NCI-H2029 treated with DMSO at 0.1 percent for 48 hours (cell line): ENCODE data around the gene EXOSC7.
"Not testable (repeated sequence)": the region's sequence is repeated elsewhere in the genome, so short reads cannot be mapped to it uniquely, and the experiment has no call there.

ENCODE experiments used
- DNase-seq: peaks from one replicate; lab custom pipeline; 2025; lab: John Stamatoyannopoulos, UW

EXOSC7 gene

GRCh38 chr3:44976002-44976815 lies at the start of gene EXOSC7, which contains the start of gene ZDHHC3:
TSS of gene EXOSC7 (plus strand) at chr3:44976244. CDS start at chr3:44976278, 34 bp downstream.
TSS of gene ZDHHC3 (minus strand) at chr3:44976174. CDS start at chr3:44959436, 16,738 bp downstream.
- DNase-seq = peak; percentile 37

DNA sequence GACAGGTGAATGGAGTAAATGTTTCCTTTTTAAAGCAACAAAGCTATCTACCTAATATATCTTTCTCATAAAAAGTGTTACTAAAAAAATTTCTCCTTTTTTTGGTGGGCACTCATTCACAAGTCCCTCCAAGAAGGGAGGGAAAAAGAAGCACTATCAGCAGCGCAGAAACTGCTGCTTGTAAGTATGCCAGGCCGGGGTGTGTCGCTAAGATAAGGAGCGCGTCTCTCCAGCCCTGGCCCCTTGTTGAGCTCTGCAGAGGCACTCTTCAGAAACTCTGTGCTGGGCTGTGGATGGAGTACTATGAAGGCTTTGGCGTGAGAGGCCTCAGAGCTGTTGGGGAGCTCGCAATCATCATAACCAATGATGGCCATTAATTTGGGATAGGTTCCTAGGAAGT lies 49.1 kb upstream of the EXOSC7 start:
- no peak for DNase-seq

GRCh38 chr3:44927371-44927770 lies 48.7 kb upstream of the EXOSC7 start:
- DNase-seq = no peak

DNA sequence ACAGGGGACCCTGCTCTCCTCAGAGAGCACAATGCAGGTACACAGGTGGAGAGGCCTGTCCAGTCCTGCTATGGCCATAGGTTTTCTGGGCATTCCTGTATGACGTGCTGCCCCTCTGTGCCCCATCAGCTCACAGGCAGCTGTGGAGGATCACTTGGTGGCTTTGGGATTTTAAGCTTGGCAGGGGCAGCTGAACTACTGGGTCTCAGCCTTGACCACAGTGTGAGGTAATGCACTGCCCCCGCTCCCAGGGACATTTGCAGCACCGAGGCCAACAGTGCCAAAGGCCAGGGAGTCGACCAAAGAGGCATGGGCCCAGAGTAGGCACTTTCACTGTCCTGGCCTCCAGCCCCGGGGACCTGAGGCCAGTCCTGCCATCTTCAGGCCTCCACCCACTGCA lies 46.3 kb upstream of the EXOSC7 start:
- no peak for DNase-seq

GRCh38 chr3:44930911-44931310 lies 45.1 kb upstream of the EXOSC7 start:
- DNase-seq = no peak

- no peak for DNase-seq
These were observed 44.3 kb upstream of the EXOSC7 start for GRCh38 chr3:44931791-44932190.

DNA sequence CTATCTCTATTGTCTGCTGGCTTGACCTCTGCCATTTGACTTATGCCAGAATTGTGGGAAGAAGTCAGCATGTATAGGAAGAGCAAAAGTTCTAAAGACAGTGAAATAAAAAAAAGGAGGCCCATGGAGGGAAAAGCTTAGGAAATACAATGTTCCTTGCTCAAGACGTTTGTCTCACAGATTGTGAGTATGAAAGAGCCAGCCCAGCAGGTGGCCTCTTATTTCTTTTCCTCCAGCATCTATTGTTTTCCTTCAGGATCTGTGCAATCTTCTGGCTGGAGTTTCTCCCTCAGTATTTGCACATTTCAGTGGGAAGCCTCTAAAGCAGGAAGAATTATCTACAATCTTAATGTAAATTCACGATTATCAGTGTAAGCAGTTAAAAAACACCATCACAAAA lies 43.8 kb upstream of the EXOSC7 start:
- DNase-seq = no peak

- DNase-seq = no peak
These were observed 42.8 kb upstream of the EXOSC7 start for GRCh38 chr3:44932986-44933944.

DNA sequence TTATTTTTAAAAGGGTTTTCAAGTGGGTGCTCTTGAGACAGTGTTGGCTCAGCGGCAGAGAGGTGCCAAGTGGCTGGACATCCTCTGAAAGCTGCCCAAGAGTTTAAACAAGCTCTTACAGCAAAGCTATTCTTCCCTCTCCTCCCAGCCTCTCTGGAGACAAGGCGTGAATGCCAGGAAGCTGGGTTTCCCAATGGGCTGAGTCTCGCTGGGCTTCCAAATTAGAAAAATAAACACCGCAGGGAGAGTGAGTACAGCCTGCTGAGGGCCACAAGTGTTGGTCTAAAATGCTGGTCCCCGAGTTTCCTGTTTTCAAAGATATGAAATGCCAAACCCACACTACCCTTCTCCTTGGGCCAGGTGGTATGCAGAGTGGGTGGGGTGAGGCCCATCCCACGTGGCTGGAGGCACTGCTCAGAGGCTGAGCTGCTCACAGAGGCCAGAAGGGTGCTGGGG lies 36.4 kb upstream of the EXOSC7 start:
- peak; percentile 82 for DNase-seq

- no peak for DNase-seq
These were observed 33.7 kb upstream of the EXOSC7 start for GRCh38 chr3:44942202-44942921.

DNA sequence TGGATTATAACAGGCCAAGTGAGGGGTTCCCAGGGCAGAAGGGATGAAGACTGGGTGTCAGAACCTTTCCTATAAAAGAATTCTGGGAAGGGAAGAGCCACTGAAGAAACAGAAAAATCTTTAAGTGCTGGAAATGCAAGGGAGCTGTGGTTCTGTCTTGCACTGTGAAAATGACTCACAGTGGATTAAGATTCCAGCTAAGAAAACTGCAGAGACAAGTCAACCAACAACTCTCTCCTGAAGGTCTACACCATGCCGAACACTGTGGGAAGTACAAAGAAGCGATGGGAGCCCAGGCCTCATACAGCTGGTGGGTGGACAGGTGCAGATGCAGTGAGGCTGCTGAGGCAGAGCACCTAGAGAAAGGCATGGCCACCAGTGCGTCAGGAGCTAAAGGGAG lies 27.8 kb upstream of the EXOSC7 start:
- DNase-seq = no peak

DNA sequence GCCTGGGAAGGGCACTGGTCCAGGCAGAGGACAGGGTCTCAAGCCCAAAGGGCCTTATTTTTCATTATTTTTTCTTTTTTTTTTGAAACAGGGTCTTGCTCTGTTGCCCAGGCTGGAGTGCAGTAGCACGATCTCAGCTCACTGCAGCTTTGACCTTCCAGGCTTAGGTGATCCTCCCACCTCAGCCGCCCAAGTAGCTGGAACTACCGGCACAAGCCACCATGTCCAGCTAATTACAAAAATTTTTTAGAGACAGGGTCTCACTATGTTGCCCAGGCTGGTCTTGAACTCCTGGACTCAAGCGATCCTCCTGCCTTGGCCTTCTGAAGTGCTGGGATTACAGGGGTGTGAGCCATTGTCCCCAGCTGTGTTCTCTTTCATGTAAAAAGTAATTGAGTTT lies 26.3 kb upstream of the EXOSC7 start:
- DNase-seq = not testable (repeated sequence)

DNA sequence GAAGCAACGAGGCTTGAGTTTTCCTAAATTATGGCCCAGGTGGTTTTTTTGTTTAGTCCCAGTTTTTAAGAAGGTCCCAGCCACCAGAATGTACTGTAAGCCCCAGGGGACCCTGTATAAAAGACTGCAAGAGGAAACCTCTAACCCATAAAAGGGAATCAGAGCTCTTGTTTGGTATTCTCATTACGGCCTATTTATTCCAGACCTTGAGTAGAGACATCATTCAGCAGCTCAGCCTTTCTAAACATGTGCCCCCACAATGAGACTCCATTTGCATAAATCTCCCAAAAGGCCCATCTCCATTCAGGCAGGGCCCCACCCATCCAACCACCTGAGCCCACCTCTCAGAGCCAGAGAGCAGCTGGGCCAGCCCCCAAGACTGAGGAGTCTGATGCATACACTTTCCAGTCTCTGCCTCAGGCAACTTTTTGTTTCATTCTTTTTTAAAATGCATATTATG lies 25.7 kb upstream of the EXOSC7 start:
- DNase-seq = no peak

GRCh38 chr3:44952689-44953088 lies 23.4 kb upstream of the EXOSC7 start:
- no peak for DNase-seq

DNA sequence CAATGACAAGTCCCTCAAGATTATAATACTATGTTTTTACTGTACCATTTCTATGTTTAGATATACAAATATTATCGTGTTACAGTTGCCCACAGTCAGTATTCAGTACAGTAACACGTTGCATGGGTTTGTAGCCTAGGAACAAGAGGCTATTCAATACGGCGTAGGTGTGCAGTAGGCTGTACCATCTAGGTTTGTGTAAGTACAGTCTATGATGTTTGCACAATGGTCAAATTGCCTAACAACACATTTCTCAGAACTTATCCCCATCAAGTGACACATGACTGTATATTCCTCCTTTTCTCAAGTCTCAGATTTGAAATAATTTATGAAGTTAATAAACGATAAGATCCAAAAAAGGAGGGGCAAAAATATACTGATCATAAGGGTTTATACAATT lies 21.7 kb upstream of the EXOSC7 start:
- DNase-seq = no peak

DNA sequence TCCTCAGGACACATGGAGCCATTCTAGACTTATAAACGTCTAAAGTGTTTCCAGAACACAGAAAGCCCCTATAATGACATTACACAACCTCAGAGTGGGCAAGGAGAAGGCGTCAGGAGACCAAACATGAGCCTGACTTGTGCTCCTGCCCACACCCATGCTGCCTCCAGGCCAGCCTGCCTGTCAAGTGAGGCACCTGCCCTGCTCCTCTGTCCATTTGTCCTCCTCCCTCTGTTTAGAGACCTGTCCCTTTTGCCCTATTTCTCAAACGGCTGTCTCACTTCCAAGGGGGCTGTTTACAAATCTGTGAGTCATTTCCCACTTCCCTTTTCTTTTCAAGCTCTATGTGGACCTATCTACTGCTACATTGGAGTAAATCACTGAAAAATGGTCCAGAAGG lies 21.1 kb upstream of the EXOSC7 start:
- DNase-seq = no peak

DNA sequence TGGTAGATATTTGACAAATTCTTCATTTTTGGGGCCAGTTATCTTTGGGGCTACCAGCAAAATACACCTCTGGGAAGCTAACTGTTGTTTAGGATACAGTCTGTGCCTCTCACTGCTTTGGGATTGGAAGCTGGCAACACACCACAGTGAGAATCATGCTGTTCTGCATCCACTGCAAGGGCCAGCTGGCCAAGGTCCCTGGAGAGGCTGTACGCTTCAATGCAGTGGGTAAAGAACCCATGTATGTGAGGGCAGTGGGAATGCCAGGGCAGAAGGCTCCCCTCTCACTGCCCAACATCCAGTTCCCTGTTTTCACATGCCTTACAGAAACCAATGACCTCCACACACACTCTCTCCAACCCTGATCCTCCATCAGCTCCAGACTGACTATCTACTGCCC lies 20.1 kb upstream of the EXOSC7 start:
- DNase-seq = no peak

DNA sequence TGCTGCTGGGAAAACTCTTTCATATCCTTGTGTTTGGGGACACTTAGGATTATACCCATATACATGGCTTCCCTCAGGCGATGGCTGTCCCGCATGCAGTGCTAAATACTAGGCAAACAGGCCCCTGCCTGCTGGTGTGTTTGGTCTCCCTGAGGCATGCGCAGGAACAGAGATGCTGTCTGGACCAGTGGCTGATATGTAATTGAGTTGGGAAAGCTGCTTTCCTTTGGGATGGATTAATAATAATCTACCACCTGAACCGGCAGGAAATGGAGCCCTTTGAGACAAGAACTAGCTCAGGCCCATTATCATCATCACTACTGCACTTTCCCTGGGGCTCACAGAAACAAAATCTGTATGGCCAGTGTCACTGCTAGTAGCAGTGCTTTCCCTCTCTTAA lies 18.1 kb upstream of the EXOSC7 start:
- DNase-seq = no peak

DNA sequence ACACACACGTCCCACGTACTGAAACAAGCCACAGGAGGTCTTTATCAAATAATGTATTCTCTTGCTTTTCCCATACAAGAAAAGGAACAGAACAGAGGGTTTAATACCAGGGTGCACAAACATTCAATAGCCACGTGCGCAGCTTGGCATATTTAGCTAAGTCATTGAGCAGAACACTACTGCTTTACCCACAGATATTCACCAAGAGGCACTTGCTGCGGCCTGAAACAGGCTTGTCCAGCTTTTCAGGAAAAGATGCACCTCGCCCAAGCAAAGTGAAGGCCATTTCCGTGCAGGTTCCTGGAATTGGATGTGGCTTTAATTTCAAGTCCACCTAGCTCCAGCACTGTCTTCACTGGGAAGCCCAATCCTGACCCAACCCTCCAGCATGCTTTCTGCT lies 17.7 kb upstream of the EXOSC7 start:
- no peak for DNase-seq

GRCh38 chr3:44960387-44961026 lies 15.5 kb upstream of the EXOSC7 start:
- DNase-seq = no peak

DNA sequence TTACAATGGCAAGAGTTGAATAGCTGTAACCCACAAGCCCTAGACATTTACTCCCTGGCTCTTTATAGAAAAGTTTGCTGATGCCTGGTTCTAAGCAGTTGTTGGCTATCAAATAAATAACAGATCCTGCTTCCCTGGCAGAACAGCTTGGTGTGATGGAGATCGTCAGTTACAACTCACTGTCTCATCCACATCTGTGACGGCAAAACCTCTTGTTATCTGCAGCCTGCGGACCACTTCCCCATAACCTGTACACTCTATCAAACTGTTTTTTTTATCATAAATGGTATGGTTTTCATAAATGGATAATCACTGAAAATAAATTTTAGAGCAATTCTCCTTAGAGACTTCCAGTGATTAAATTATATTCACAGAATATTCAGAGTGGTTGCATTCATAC lies 14.2 kb upstream of the EXOSC7 start:
- DNase-seq = no peak
